ENCODE measurements around the gene RBM19. TPM values are rescaled to one million over a fixed set of nuclear protein-coding genes. Genes with fewer than 3 reads are reported as not detected.

RBM19 gene
- polyA plus RNA-seq, 2 of the 4 experiments (the other 2 are of a cell fraction): 16.0 to 18.6 TPM

DNA sequence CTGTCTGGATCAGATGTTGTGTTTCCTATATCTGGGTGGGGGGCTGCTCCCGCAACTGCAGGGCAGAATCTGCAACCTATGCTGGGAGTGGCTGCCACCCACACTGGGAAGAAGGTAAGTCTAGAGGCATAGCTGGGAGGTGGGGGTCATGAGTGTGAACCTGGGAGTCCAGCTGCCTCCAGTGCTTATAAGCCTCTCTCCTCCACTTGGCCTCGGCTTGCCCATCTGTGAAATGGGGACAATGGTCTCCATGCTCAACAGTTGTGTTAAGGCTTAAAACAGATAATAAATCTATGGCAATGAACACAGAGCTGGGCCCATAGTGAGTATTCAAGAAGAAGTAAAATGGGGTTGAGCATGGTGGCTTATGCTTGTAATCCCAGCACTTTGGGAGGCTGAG lies 90.0 kb downstream of the RBM19 start:
- no peak overlapping the region for H3K4me3 ChIP-seq
- DNase-seq (ENCODE audit: low read depth in 1 of 2, low spot score in 1 of 2): no peak
- POLR2A ChIA-PET: no interaction called here
- no peak for FAIRE-seq
- TF ChIP-seq, protein P1, sequence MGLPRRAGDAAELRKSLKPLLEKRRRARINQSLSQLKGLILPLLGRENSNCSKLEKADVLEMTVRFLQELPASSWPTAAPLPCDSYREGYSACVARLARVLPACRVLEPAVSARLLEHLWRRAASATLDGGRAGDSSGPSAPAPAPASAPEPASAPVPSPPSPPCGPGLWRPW (IDR thresholded peaks at IDR 0.05): no peak
- TF ChIP-seq POLR2A (IDR thresholded peaks at IDR 0.05; ENCODE audit: low read length): no peak
- no peak for TF ChIP-seq JUNB (IDR thresholded peaks at IDR 0.05)
- TF ChIP-seq RFX5 (IDR thresholded peaks at IDR 0.05): no peak
- no peak for TF ChIP-seq TP53 (CRISPR knock-in tag; IDR thresholded peaks at IDR 0.05)
- CTCF ChIA-PET: interaction anchor here (0.9 to 1.8 kb wide), 2 partner anchors 9 to 36 kb away, joined by 3 to 4 read pairs; no protein-coding TSS in a partner anchor
- WGBS (ENCODE audit: missing lambda C conversion rate): 79% methylated on average over 2 of the region's 2 CpGs
- no peak overlapping the region for H3K27ac ChIP-seq
- H3K4me2 ChIP-seq: no peak overlapping the region
- no peaks in the 10 kb centered on the region; the same call in 2 of the 3 replicates for H3K4me1 ChIP-seq
- no peaks in the 10 kb centered on the region for H3K9me3 ChIP-seq
- ATAC-seq: no peak

DNA sequence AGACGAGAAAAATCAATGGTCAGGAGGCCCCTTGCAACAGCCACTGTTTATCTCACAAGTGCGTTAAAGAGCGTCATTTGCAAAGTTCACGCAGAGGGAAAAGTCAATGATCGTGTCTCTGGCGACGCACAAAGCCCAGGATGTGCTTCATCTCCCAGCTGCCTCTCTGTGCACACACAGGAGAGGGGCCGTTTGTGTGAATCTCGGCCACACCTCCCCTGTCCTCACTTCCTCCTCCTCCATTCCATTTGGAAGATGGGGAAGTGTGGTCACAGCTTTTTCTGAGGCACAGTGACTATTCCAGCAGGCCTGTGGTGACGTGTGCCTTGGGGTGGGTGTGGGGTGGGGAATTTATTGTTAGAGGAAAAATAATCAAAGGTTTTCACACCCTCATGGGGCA lies 90.4 kb downstream of the RBM19 start:
- WGBS (ENCODE audit: missing lambda C conversion rate): 76% methylated on average over 10 of the region's 10 CpGs
- CTCF ChIA-PET: interaction anchor here (0.8 to 1.8 kb wide), 3 partner anchors 8 to 37 kb away, joined by 3 to 4 read pairs (median 3); no protein-coding TSS in a partner anchor
- H3K4me2 ChIP-seq: no peak overlapping the region
- H3K27ac ChIP-seq: no peak overlapping the region
- ATAC-seq (peak in 1 of 2 experiments; percentile 42; a peak in 2 of 6 replicates), FAIRE-seq (no peak), DNase-seq (ENCODE audit: low read depth in 1 of 2, low spot score in 1 of 2) (no peak)
- H3K4me3 ChIP-seq: no peak overlapping the region
- no peaks in the 10 kb centered on the region; the same call in 2 of the 3 replicates for H3K4me1 ChIP-seq
- H3K9me3 ChIP-seq: no peaks in the 10 kb centered on the region
- TF ChIP-seq BHLHE40 (IDR thresholded peaks at IDR 0.05; ENCODE audit: low read depth, low read length) (no peak), E2F6 (IDR thresholded peaks at IDR 0.05; ENCODE audit: borderline replicate concordance, low read depth) (no peak)
- POLR2A ChIA-PET: no interaction called here

DNA sequence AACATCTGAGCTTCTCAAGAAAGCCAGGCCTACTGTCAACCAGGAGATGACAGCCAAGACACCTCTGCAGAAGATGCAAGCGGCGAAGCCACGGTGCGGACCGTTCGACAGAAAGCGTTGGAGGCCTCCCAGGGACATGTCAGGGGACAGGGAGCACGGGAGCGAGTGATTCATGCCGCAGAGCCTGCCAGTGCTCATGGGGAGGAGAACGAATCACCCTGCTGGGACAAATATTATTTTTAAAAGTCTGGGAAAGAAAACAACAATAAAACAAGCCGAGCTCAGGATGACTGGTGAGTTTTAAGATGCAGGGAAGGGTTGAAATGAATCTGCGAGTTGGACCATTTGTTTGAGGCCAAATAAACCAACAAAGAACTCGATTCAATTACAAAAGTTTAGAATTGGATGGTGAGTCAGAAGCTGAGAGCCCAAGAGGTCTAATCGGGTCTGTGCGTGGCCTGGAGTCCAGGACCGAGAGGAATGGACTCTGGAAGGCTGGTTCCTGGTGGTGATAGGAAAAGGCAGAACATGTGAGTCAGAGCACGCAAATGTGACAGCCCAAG lies 91.0 kb downstream of the RBM19 start:
- FAIRE-seq: no peak
- Histone ChIP-seq H3K9me3 (no peaks in the 10 kb centered on the region), H3K27ac (peak overlapping the region in 1 of 2 experiments; percentile 12; a peak in 1 of 6 replicates), H3K4me1 (no peaks in the 10 kb centered on the region; the same call in 2 of the 3 replicates), H3K4me3 (no peak overlapping the region), H3K4me2 (no peak overlapping the region)
- ChIA-PET CTCF (interaction anchor here (0.8 to 1.2 kb wide), 2 partner anchors 8 to 81 kb away, joined by 3 read pairs; no protein-coding TSS in a partner anchor), POLR2A (no interaction called here)
- DNase-seq (ENCODE audit: low read depth in 1 of 2, low spot score in 1 of 2): peak in 1 of 2 experiments; percentile 32
- TF ChIP-seq, protein P2, sequence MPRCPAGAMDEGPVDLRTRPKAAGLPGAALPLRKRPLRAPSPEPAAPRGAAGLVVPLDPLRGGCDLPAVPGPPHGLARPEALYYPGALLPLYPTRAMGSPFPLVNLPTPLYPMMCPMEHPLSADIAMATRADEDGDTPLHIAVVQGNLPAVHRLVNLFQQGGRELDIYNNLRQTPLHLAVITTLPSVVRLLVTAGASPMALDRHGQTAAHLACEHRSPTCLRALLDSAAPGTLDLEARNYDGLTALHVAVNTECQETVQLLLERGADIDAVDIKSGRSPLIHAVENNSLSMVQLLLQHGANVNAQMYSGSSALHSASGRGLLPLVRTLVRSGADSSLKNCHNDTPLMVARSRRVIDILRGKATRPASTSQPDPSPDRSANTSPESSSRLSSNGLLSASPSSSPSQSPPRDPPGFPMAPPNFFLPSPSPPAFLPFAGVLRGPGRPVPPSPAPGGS (IDR thresholded peaks at IDR 0.05): no peak
- TF ChIP-seq FOSB (CRISPR knock-in tag; IDR thresholded peaks at IDR 0.05) (no peak), RAD21 (conservative IDR thresholded peaks at IDR 0.05 in 1 of 2, IDR thresholded peaks at IDR 0.05 in 1 of 2) (no peak), ZFP36 (IDR thresholded peaks at IDR 0.05; ENCODE audit: borderline replicate concordance, partially characterized antibody) (no peak), MYC (IDR thresholded peaks at IDR 0.05; ENCODE audit: borderline replicate concordance, low read length) (no peak), TFCP2L1 (CRISPR knock-in tag; IDR thresholded peaks at IDR 0.05) (no peak), CTCF (IDR thresholded peaks at IDR 0.05) (no peak), ZSCAN20 (CRISPR knock-in tag; IDR thresholded peaks at IDR 0.05) (no peak), CBX8 (IDR thresholded peaks at IDR 0.05) (no peak), CHD4 (IDR thresholded peaks at IDR 0.05; ENCODE audit: borderline replicate concordance) (no peak), RFX5 (IDR thresholded peaks at IDR 0.05) (no peak), CEBPB (IDR thresholded peaks at IDR 0.05) (no peak), FOXS1 (CRISPR knock-in tag; IDR thresholded peaks at IDR 0.05) (no peak), HDAC2 (IDR thresholded peaks at IDR 0.05) (no peak), PHF8 (IDR thresholded peaks at IDR 0.05; ENCODE audit: borderline replicate concordance, low read depth) (no peak), RNF2 (IDR thresholded peaks at IDR 0.05; ENCODE audit: borderline replicate concordance, low read depth) (no peak), GATA3 (IDR thresholded peaks at IDR 0.05; ENCODE audit: borderline replicate concordance) (no peak), TP53 (CRISPR knock-in tag; IDR thresholded peaks at IDR 0.05) (no peak)
- WGBS (ENCODE audit: missing lambda C conversion rate): 66% methylated on average over 18 of the region's 18 CpGs
- peak; percentile 45 to 57; a peak in 3 of 6 replicates for ATAC-seq

Data from A549 (cell line).